Mesodermal cell (in vitro differentiated cells): Measurements from ENCODE around the gene PTGFR.

Source experiments
- H3K27ac ChIP-seq: 2 replicates; pipeline ENCODE4 v1.7.0; 2013; ENCODE audit warnings: mild to moderate bottlenecking, low read depth, low read length, moderate library complexity; ENCODE audit not compliant: severe bottlenecking
- H3K36me3 ChIP-seq: 2 replicates; pipeline ENCODE4 v1.7.1; 2013; ENCODE audit warnings: mild to moderate bottlenecking, low read length, moderate library complexity; ENCODE audit not compliant: control insufficient read depth, insufficient read depth
- H3K4me1 ChIP-seq: one replicate; pipeline ENCODE4 v1.7.1; 2013; ENCODE audit warnings: mild to moderate bottlenecking, low read length; ENCODE audit not compliant: insufficient read depth, control insufficient read depth, poor library complexity, severe bottlenecking
- H3K4me3 ChIP-seq: 2 replicates; pipeline ENCODE4 v1.7.0; 2013; ENCODE audit warnings: low read length, control low read depth, mild to moderate bottlenecking; ENCODE audit not compliant: insufficient read depth, poor library complexity, severe bottlenecking; ENCODE audit errors: extremely low read depth
- H3K9me3 ChIP-seq: 2 replicates; pipeline ENCODE4 v1.7.1; 2013; ENCODE audit warnings: mild to moderate bottlenecking, low read length, moderate library complexity; ENCODE audit not compliant: control insufficient read depth
- WGBS, 2 experiments: methylation state at CpG; one replicate each; pipeline ENCODE4 v1.1.5; 2013; ENCODE audit warnings: missing lambda C conversion rate in 2 of 2; ENCODE audit not compliant: insufficient coverage in 2 of 2; 5-methylcytosine and 5-hydroxymethylcytosine counted together

PTGFR gene

GRCh38 chr1:78547081-78547480, 56.3 kb downstream of the PTGFR start:
- no peaks in the 10 kb centered on the region for H3K4me1 ChIP-seq
- H3K4me3 ChIP-seq, result no peak overlapping the region
- H3K27ac ChIP-seq, result no peak overlapping the region
- H3K9me3 ChIP-seq, result peaks cover 1% of the 10 kb centered on the region
- H3K36me3 ChIP-seq, result no peaks in the 10 kb centered on the region
- WGBS, 2 experiments, result 40% methylated on average over 1 of the region's 1 CpG; no CpG with 5 or more reads in 1 of the 2 experiments

DNA sequence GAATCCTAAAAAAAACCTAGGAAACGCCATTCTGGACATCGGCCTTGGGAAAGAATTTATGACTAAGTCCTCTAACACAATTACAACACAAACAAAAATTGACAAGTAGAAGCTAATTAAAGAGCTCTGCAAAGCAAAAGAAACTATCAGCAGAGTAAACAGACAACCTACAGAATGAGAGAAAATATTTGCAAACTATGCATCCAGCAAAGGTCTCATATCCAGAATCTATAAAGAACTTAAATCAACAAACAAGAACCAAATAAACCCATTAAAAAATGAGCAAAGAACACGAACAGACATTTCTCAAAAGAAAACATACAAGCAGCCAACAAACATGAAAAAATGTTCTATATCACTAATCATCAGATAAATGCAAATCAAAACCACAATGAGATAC, 58.6 kb downstream of the PTGFR start:
- no peaks in the 10 kb centered on the region for H3K4me1 ChIP-seq
- H3K27ac ChIP-seq, result no peak overlapping the region
- 75% methylated on average over 3 of the region's 3 CpGs; no CpG with 5 or more reads in 1 of the 2 experiments for WGBS, 2 experiments
- H3K4me3 ChIP-seq, result no peak overlapping the region
- peaks cover 7% of the 10 kb centered on the region for H3K9me3 ChIP-seq
- no peaks in the 10 kb centered on the region for H3K36me3 ChIP-seq

DNA sequence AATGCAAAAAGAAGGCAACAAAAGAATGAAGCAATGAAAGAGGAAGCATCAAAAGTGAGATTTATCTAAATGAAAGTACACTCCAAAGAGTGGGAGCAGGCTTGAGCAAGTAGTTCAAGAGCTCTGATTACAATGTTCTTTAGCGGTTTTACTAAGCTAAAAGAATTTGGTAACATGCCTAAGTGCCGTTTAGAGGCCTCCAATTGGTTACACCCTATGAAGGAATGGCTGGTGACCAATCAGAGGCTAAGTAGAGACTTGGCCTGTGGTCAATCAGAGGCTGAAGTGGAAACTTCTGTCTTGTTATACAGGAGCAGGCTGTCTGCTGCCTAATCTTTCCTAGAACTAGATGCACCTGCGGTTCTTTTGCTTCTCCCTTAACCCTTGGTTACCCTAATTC, 59.1 kb downstream of the PTGFR start:
- Histone ChIP-seq H3K36me3 (no peaks in the 10 kb centered on the region), H3K4me3 (no peak overlapping the region), H3K9me3 (peaks cover 7% of the 10 kb centered on the region), H3K4me1 (no peaks in the 10 kb centered on the region), H3K27ac (no peak overlapping the region)
- 84 to 90% methylated on average over 2 of the region's 3 CpGs for WGBS, 2 experiments

GRCh38 chr1:78553859-78554258, 63.1 kb downstream of the PTGFR start:
- no peak overlapping the region for H3K4me3 ChIP-seq
- 28% methylated on average over 2 of the region's 5 CpGs for WGBS, 2 experiments
- H3K9me3 ChIP-seq, result peaks cover 7% of the 10 kb centered on the region

GRCh38 chr1:78554840-78555239, 64.1 kb downstream of the PTGFR start:
- H3K27ac ChIP-seq, result no peak overlapping the region
- H3K36me3 ChIP-seq, result no peaks in the 10 kb centered on the region
- peaks cover 7% of the 10 kb centered on the region for H3K9me3 ChIP-seq
- H3K4me3 ChIP-seq, result no peak overlapping the region
- H3K4me1 ChIP-seq, result no peaks in the 10 kb centered on the region

More at GRCh38 chr1:78553859-78554258, 63.1 kb downstream of the PTGFR start:
- Histone ChIP-seq H3K36me3 (no peaks in the 10 kb centered on the region), H3K4me1 (no peaks in the 10 kb centered on the region), H3K27ac (no peak overlapping the region)

DNA sequence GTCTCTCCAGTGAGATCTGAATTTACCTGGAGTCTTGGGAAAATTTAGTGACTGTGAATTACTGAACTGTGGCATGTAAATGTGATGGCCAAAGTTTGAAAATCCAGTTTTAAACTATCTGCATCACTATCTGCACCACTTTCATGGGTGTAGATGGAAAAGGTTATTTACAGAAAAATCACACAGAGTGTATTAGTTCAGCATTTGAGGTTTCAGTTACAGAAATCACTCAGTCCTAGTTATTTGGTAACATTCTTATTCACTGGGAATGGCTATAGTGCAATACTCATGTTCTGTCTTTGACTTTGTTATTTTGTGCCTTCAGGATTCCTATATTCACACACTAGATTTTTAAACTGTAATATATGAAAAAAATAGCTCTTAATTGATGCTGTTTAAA, 68.9 kb downstream of the PTGFR start:
- Histone ChIP-seq H3K4me3 (no peak overlapping the region), H3K27ac (no peak overlapping the region), H3K4me1 (no peaks in the 10 kb centered on the region), H3K36me3 (no peaks in the 10 kb centered on the region), H3K9me3 (no peaks in the 10 kb centered on the region)

DNA sequence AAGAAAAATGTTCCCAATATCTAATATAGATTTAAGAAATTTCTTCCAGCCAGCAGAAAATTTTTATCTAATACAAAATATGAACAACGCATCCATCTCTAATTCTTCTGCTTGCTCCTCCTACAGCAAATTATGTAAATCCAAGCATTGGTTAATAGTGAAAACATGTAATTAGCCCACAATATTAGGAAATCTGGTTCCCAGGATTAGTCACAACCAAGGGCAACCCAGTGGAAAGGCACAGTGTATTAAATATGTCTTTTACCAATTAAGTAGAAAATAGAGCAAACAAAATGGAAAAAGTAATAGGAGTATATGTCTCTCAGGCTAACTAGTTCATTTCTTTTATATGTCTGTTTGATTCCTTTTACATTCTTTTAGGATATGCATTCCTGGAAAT, 70.0 kb downstream of the PTGFR start:
- no peaks in the 10 kb centered on the region for H3K4me1 ChIP-seq
- H3K36me3 ChIP-seq, result no peaks in the 10 kb centered on the region
- no CpG with 5 or more reads among the region's 1 CpG for WGBS, 2 experiments
- H3K9me3 ChIP-seq, result no peaks in the 10 kb centered on the region
- H3K27ac ChIP-seq, result no peak overlapping the region
- H3K4me3 ChIP-seq, result no peak overlapping the region

DNA sequence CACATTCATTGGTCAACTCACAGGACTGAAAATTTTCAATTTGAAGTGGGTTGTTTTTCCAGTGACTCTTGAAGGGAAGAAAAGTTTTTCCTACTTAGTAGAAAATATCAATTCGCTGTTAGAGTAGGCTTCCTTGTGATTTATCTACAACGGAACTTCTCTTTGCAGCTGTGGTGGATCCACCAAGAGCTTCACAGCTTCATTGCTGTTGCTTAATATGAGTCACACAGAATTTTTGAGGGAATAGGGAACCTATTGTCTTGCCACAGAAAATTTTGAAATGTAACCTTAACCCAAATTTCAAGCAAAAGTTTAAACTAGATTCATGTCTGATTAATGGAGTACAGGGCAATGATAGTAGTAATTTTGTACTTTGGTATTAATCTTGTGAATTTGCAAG, 71.1 kb downstream of the PTGFR start:
- no CpG with 5 or more reads among the region's 2 CpGs for WGBS, 2 experiments
- H3K9me3 ChIP-seq, result no peaks in the 10 kb centered on the region
- no peak overlapping the region for H3K4me3 ChIP-seq
- H3K27ac ChIP-seq, result no peak overlapping the region
- H3K4me1 ChIP-seq, result no peaks in the 10 kb centered on the region
- no peaks in the 10 kb centered on the region for H3K36me3 ChIP-seq

GRCh38 chr1:78565393-78565792, 74.6 kb downstream of the PTGFR start:
- H3K36me3 ChIP-seq, result no peaks in the 10 kb centered on the region
- H3K9me3 ChIP-seq, result no peaks in the 10 kb centered on the region
- WGBS, 2 experiments, result 83 to 100% methylated on average over 1 to 2 of the region's 2 CpGs
- no peak overlapping the region for H3K27ac ChIP-seq
- no peaks in the 10 kb centered on the region for H3K4me1 ChIP-seq
- H3K4me3 ChIP-seq, result no peak overlapping the region

DNA sequence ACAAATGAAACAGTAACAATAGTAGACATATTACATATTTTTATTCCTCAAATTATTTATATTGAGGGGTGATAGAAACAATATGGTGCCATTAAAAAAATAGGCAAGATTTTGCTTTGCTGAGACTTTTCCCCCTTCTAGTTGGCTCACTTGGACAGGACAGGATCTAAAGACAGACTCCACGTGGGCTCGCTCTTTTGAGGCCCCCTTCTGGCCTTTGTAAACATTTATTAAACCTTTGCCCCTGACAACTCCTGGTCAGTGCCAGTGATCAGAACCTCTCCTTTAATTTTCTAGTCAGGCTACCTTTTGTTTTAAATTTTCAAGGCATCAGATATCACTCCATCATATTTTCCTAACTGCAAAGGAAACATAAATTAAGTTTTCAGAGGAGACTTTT, 79.8 kb downstream of the PTGFR start:
- no peaks in the 10 kb centered on the region for H3K9me3 ChIP-seq
- H3K27ac ChIP-seq, result no peak overlapping the region
- WGBS, 2 experiments, result 55 to 61% methylated on average over 2 of the region's 2 CpGs
- H3K4me3 ChIP-seq, result no peak overlapping the region
- H3K36me3 ChIP-seq, result no peaks in the 10 kb centered on the region
- H3K4me1 ChIP-seq, result no peaks in the 10 kb centered on the region

DNA sequence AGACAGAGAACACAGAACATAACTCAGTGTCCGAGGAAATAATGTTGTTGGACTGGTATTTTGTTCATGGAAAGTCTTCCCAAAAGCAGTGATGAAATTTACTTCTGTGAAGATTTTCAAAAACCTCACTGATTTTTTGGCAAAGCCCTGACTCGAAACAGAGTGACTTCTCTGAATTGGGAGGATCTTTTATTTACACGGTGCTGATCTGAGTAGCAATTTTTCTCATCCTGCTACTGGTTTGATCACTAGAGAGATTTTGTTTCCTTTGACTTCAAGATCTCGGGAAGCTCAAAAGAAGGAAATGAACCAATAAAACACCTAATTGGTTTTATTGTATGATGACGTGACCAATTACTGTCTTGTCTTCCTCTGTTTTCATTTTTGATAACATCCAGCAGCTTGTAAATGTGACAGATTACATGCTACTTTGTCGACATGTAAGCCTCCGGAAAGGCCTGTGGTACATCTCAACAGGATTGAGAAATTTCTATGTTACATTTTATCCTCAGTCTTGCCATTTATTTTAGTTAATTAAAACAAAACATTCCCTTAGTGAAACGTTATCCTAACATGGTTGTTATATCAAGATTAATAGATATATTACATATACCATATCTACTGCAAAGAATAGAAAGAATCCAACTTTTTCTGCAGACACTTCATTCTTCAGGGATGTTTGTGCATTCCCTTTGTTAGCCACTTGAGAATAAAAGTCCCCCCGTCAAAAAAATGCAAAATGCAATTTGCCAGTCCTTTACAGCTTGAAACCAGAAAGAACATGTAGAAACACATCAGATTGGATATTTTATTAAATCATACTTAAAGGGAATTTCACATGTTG, 86.7 kb downstream of the PTGFR start:
- no peak overlapping the region for H3K4me3 ChIP-seq
- no peaks in the 10 kb centered on the region for H3K9me3 ChIP-seq
- no peaks in the 10 kb centered on the region for H3K4me1 ChIP-seq
- H3K36me3 ChIP-seq, result no peaks in the 10 kb centered on the region
- WGBS, 2 experiments, result 80 to 90% methylated on average over 1 to 2 of the region's 9 CpGs
- no peak overlapping the region for H3K27ac ChIP-seq
